Stimulated activated CD8-positive, alpha-beta memory T cell treated with anti-CD3 and anti-CD28 coated beads, Interleukin-15, amount 100 ng/mL, for 48 hours (primary cell): ENCODE data around the gene CD99.

Source experiments
- DNase-seq, 2 donors: peaks; one replicate each; pipeline ENCODE4 v3.0.0-alpha.2; 2020; ENCODE audit warnings: low read depth in 2 of 2

The CD99 gene

GRCh38 chrX:2698604-2699003, 7.5 kb downstream of the CD99 start:
- no peak for DNase-seq

GRCh38 chrX:2699959-2700358, 8.9 kb downstream of the CD99 start:
- no peak for DNase-seq

- no peak for DNase-seq
Measured at GRCh38 chrX:2700405-2701320, 9.6 kb downstream of the CD99 start.

GRCh38 chrX:2701600-2701999, 10.5 kb downstream of the CD99 start:
- no peak for DNase-seq

- no peak for DNase-seq
Measured at GRCh38 chrX:2703991-2704369, 12.9 kb downstream of the CD99 start.

- DNase-seq, result no peak
Measured at GRCh38 chrX:2705046-2705832, 14.1 kb downstream of the CD99 start.

GRCh38 chrX:2707334-2707760, 16.3 kb downstream of the CD99 start:
- DNase-seq, result peak; percentile 49 to 67

- DNase-seq, result no peak
Measured at GRCh38 chrX:2708021-2708420, 16.9 kb downstream of the CD99 start.

- no peak for DNase-seq
Measured at GRCh38 chrX:2708592-2709188, 17.6 kb downstream of the CD99 start.

- no peak for DNase-seq
Measured at GRCh38 chrX:2709556-2709955, 18.5 kb downstream of the CD99 start.

- DNase-seq, result no peak
Measured at GRCh38 chrX:2710041-2710840, 19.1 kb downstream of the CD99 start.

GRCh38 chrX:2711441-2711840, 20.3 kb downstream of the CD99 start:
- no peak for DNase-seq

- no peak for DNase-seq
Measured at GRCh38 chrX:2712428-2712827, 21.3 kb downstream of the CD99 start.

GRCh38 chrX:2712890-2713840, 22.1 kb downstream of the CD99 start:
- DNase-seq, result no peak

- DNase-seq, result no peak
Measured at GRCh38 chrX:2714551-2714950, 23.5 kb downstream of the CD99 start.

- no peak for DNase-seq
Measured at GRCh38 chrX:2715066-2715600, 24.0 kb downstream of the CD99 start.

- no peak for DNase-seq
Measured at GRCh38 chrX:2717312-2717711, 26.2 kb downstream of the CD99 start.

GRCh38 chrX:2718821-2719220, 27.7 kb downstream of the CD99 start:
- DNase-seq, result no peak

- no peak for DNase-seq
Measured at GRCh38 chrX:2719774-2720447, 28.8 kb downstream of the CD99 start.
